ENCODE results near the gene MICAL2.

MICAL2 gene

DNA sequence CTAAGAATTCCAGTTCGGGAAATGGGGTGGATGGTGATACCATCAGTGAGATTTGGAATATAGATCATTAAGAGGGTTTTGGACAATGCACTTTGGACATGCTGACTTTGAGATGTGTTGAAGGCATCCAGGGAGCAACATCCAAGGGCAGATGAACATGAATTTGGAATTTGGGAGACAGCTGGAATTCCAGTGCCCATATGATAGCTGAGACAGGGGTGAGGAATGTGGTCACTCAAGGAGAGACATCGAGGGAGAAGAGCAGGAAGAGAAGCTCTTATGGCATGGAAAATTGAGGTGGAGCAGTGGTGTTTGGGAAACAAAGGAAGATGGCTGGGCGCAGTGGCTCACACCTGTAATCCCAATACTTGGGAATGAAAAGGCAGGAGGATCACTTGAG lies 11.8 kb upstream of the MICAL2 start:
- DNase-seq: no peak

GRCh38 chr11:12099132-12099873 lies 11.1 kb upstream of the MICAL2 start:
- DNase-seq: no peak

DNA sequence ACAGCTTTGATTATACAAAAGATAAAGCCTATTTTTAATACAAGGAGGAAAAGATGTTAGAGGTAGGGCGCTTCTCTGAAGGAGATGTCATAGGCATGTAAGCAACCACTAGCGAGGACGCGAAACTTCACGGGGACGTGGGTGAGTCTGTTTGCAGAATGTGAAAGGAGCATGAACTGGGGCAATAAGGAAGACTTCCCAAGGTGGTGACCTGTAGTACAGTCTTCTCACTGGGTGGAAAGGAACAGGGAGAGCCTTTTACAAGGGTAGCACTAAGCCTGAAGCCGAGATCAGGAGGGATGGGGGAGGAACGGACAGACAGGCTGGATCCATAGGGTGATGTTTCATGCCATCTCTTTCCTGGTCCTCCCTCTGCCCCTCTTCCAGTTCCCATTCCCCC lies 10.0 kb upstream of the MICAL2 start:
- DNase-seq: no peak

- no peak for DNase-seq
These were observed 9.5 kb upstream of the MICAL2 start for GRCh38 chr11:12100841-12101242.

- no peak for DNase-seq
These were observed 9.1 kb upstream of the MICAL2 start for GRCh38 chr11:12101318-12101717.

GRCh38 chr11:12102588-12103410 lies 7.6 kb upstream of the MICAL2 start:
- DNase-seq: no peak

GRCh38 chr11:12103411-12104225 lies 6.8 kb upstream of the MICAL2 start:
- no peak for DNase-seq

GRCh38 chr11:12105471-12105870 lies 4.9 kb upstream of the MICAL2 start:
- DNase-seq: no peak

DNA sequence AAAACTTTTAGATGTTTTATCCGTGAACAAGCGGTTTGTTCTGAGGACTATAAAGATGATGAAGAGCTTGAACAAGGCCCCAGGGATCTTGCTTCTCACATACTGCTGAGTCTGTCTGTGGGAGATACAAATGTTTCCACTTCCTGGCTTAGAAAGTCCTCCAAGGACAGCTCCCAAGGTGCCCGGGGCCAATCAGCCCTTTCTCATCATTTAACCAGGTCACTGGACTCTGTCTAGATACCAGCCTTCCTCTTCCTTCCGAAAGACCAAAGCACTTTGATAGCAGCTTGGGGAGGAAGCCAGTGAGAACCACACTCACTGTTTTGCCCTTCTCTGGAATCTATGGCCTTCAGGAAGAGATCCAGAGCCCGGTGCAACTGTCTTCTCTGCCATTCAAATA lies 4.3 kb upstream of the MICAL2 start:
- no peak for DNase-seq

GRCh38 chr11:12106501-12106900 lies 3.9 kb upstream of the MICAL2 start:
- no peak for DNase-seq

- no peak for DNase-seq
These were observed 1.4 kb upstream of the MICAL2 start for GRCh38 chr11:12108875-12109453.

- no peak for DNase-seq
These were observed 696 bp upstream of the MICAL2 start for GRCh38 chr11:12109591-12110196.

GRCh38 chr11:12110714-12111548 lies 541 bp downstream of the MICAL2 start:
- DNase-seq: no peak

GRCh38 chr11:12111549-12112520 lies 1.4 kb downstream of the MICAL2 start:
- no peak for DNase-seq

DNA sequence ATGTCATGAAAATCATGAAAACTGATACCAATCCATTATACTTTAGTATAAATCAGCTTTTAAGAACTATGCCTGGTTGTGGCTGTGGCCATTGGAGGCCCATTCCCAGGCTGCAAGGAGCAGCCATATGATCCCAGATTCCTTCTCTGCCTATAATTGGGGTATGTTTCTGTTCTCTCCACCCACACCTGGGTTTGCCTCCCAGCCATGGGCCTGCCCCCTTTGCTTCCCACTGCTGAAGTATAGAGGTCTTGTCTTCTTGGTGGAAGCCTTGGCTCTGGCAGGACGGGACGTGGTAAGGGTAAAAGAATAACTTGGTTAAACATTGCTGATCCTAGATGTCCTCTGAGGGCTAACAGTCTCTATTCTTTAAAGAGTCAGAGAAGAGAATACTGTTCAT lies 2.4 kb downstream of the MICAL2 start:
- DNase-seq: no peak

DNA sequence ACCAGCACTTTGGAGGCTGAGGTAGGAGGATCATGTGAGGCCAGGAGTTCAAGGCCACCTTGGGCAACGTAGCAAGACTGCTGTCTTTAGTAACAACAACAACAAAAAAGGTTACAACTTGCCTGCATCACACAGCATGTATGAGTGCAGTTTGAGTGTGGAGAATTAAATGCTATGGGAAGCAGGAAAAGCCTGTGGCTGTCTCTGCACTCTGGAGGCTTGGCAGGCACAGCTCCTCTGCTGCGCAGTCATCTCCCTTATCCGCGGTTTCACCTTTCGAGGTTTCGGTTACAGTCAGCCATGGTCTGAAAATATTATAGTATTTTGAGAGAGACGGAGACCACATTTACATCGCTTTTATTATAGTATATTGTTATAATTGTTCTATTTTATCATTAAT lies 2.9 kb downstream of the MICAL2 start:
- no peak for DNase-seq

- no peak for DNase-seq
These were observed 4.0 kb downstream of the MICAL2 start for GRCh38 chr11:12114193-12115033.

- DNase-seq: no peak
These were observed 6.1 kb downstream of the MICAL2 start for GRCh38 chr11:12116425-12117032.

GRCh38 chr11:12117200-12117599 lies 6.8 kb downstream of the MICAL2 start:
- no peak for DNase-seq
